GM18517 (cell line): ENCODE data around the gene TMEM80.

Experiments
- ATAC-seq: cut with Tn5 transposase; IDR thresholded peaks from one replicate; pipeline ENCODE4 v1.9.1; 2021; ENCODE audit warnings: mild to moderate bottlenecking, moderate library complexity; ENCODE audit not compliant: unreplicated experiment

The TMEM80 gene

GRCh38 chr11:699116-699508, 3.5 kb downstream of the TMEM80 start:
- ATAC-seq = no peak

GRCh38 chr11:699753-700152, 4.1 kb downstream of the TMEM80 start:
- ATAC-seq = no peak

- ATAC-seq = no peak
These were observed 6.3 kb downstream of the TMEM80 start for GRCh38 chr11:701741-702461.

- ATAC-seq = no peak
These were observed 7.1 kb downstream of the TMEM80 start for GRCh38 chr11:702462-703461.

GRCh38 chr11:703506-703905, 7.9 kb downstream of the TMEM80 start:
- no peak for ATAC-seq

GRCh38 chr11:704228-704674, 8.6 kb downstream of the TMEM80 start:
- ATAC-seq = no peak

GRCh38 chr11:704781-705645, 9.4 kb downstream of the TMEM80 start:
- ATAC-seq = no peak

GRCh38 chr11:705646-706438, 10.2 kb downstream of the TMEM80 start, which contains the start of gene EPS8L2:
TSS of gene EPS8L2 (plus strand) at chr11:706231. CDS start at chr11:709408, 3,177 bp downstream.
- ATAC-seq = no peak

GRCh38 chr11:706439-706956, 10.9 kb downstream of the TMEM80 start:
- no peak for ATAC-seq

- no peak for ATAC-seq
These were observed 11.6 kb downstream of the TMEM80 start for GRCh38 chr11:706957-707816.

- no peak for ATAC-seq
These were observed 12.3 kb downstream of the TMEM80 start for GRCh38 chr11:707817-708420.

- no peak for ATAC-seq
These were observed 12.9 kb downstream of the TMEM80 start for GRCh38 chr11:708511-708910.

GRCh38 chr11:709109-709997, 13.7 kb downstream of the TMEM80 start:
- ATAC-seq = no peak

GRCh38 chr11:714436-714835, 18.8 kb downstream of the TMEM80 start:
- no peak for ATAC-seq

GRCh38 chr11:719214-720016, 23.8 kb downstream of the TMEM80 start:
- ATAC-seq = no peak

- ATAC-seq = no peak
These were observed 24.5 kb downstream of the TMEM80 start for GRCh38 chr11:720017-720641.
